H1 (cell line): Measurements from ENCODE around the gene ZNF808. TPM values are rescaled to one million over a fixed set of nuclear protein-coding genes. Genes with fewer than 3 reads are reported as not detected.

Experiments used
- CTCF ChIA-PET: fragments of 300-600 bp; sonication (Branson Sonifier 250); formaldehyde crosslinking; loops from one replicate; lab custom pipeline; 2021; ENCODE audit not compliant: partially characterized antibody; lab: Charles Lee
- POLR2A ChIA-PET: fragments of 300-600 bp; sonication (Branson Sonifier 250); formaldehyde crosslinking; loops from one replicate; lab custom pipeline; 2021; ENCODE audit warnings: inconsistent platforms; ENCODE audit not compliant: partially characterized antibody; lab: Charles Lee
- DNase-seq, 2 experiments: peaks; one replicate each; pipeline versions ENCODE4 v3.0.0 to v3.0.0-alpha.2; 2010 to 2022; ENCODE audit warnings: low spot score in 2 of 2, low read depth in 1 of 2, mixed read lengths in 1 of 2
- FAIRE-seq: peaks from 2 replicates; lab custom pipeline; 2011; peaks lifted over from hg19 to GRCh38; lab: Jason Lieb, UNC
- H2AFZ ChIP-seq: 2 replicates; pipeline ENCODE4 v1.8.1; 2012; ENCODE audit warnings: low read length, inconsistent platforms
- H2AK5ac ChIP-seq: 2 replicates; pipeline ENCODE4 v1.6.1; 2013; ENCODE audit warnings: low read depth, low read length
- H2BK120ac ChIP-seq: replicated peaks from 2 replicates; pipeline ENCODE3; 2013; ENCODE audit warnings: low read depth, low read length, inconsistent platforms
- H2BK12ac ChIP-seq: 2 replicates; pipeline ENCODE4 v1.6.1; 2013; ENCODE audit warnings: low read depth, low read length
- H2BK15ac ChIP-seq: 2 replicates; pipeline ENCODE4 v1.6.1; 2013; ENCODE audit warnings: low read length
- H2BK20ac ChIP-seq: 2 replicates; pipeline ENCODE4 v1.6.1; 2013; ENCODE audit warnings: low read length
- H2BK5ac ChIP-seq: 2 replicates; pipeline ENCODE4 v1.6.1; 2013; ENCODE audit warnings: low read depth, low read length
- H3K14ac ChIP-seq: 2 replicates; pipeline ENCODE4 v1.6.1; 2013; ENCODE audit warnings: inconsistent platforms; ENCODE audit not compliant: insufficient read length
- H3K18ac ChIP-seq: 2 replicates; pipeline ENCODE4 v1.6.1; 2013; ENCODE audit warnings: low read length; ENCODE audit errors: extremely low read depth
- H3K23ac ChIP-seq: 2 replicates; pipeline ENCODE4 v1.6.1; 2013; ENCODE audit warnings: inconsistent platforms; ENCODE audit not compliant: insufficient read length
- H3K23me2 ChIP-seq: 2 replicates; pipeline ENCODE4 v1.6.1; 2013; ENCODE audit warnings: low read depth, low read length
- H3K27ac ChIP-seq: 2 replicates; pipeline ENCODE4 v1.6.1; 2011; ENCODE audit warnings: low read depth, low read length, inconsistent platforms
- H3K27me3 ChIP-seq, 4 experiments: replicated peaks in 1 of 4; 1 replicate in 1 of 4; 2 replicates in 3 of 4; pipeline versions ENCODE4 v1.6.1 to v1.8.1; 2011 to 2013; ENCODE audit warnings: low read length in 3 of 4, mild to moderate bottlenecking in 3 of 4, inconsistent platforms in 2 of 4, mixed read lengths in 2 of 4, moderate library complexity in 1 of 4; ENCODE audit not compliant: control insufficient read depth in 3 of 4, insufficient read depth in 3 of 4; ENCODE audit errors: extremely low read depth in 1 of 4
- H3K36me3 ChIP-seq, 4 experiments: 2 replicates each; pipeline versions ENCODE4 v1.6.1 to v1.8.1; 2011 to 2013; ENCODE audit warnings: mild to moderate bottlenecking in 4 of 4, low read length in 3 of 4, moderate library complexity in 2 of 4, control low read depth in 1 of 4, inconsistent platforms in 1 of 4; ENCODE audit not compliant: insufficient read depth in 4 of 4, control insufficient read depth in 2 of 4
- H3K4ac ChIP-seq: replicated peaks from 2 replicates; pipeline ENCODE3; 2013; ENCODE audit warnings: low read length, low read depth, mixed read lengths, inconsistent platforms; ENCODE audit not compliant: insufficient read length
- H3K4me1 ChIP-seq, 4 experiments: replicated peaks in 1 of 4; 1 replicate in 1 of 4; 2 replicates in 3 of 4; pipeline versions ENCODE4 v1.6.1 to v1.8.1; 2011 to 2013; ENCODE audit warnings: low read length in 3 of 4, inconsistent platforms in 2 of 4, mixed read lengths in 1 of 4; ENCODE audit not compliant: insufficient read depth in 4 of 4, control insufficient read depth in 3 of 4
- H3K4me2 ChIP-seq, 2 experiments: 2 replicates each; pipeline versions ENCODE4 v1.6.1 to v1.8.1; 2011 to 2013; ENCODE audit warnings: low read depth in 2 of 2, low read length in 2 of 2, control low read depth in 1 of 2, inconsistent platforms in 1 of 2, mild to moderate bottlenecking in 1 of 2; ENCODE audit not compliant: insufficient read depth in 1 of 2
- H3K4me3 ChIP-seq, 4 experiments: fragments of 200-600, 300-600 bp in 1 of 4; sonication (generic), shearing (Covaris generic), sonication (Bioruptor Twin) in 1 of 4; 2 replicates each; pipeline versions ENCODE4 v1.5.1 to v1.8.1; 2011 to 2016; ENCODE audit warnings: low read length in 4 of 4, low read depth in 3 of 4, control low read depth in 2 of 4, inconsistent platforms in 2 of 4, mild to moderate bottlenecking in 2 of 4, mixed read lengths in 1 of 4, moderate library complexity in 1 of 4; ENCODE audit not compliant: insufficient read depth in 2 of 4; ENCODE audit errors: extremely low read depth in 1 of 4
- H3K56ac ChIP-seq: replicated peaks from 2 replicates; pipeline ENCODE3; 2013; ENCODE audit warnings: low read depth, mild to moderate bottlenecking, mixed read lengths, low read length, inconsistent platforms; ENCODE audit not compliant: insufficient read length
- H3K79me1 ChIP-seq: 2 replicates; pipeline ENCODE4 v1.6.1; 2013; ENCODE audit warnings: low read depth, low read length, control low read depth
- H3K79me2 ChIP-seq, 2 experiments: 2 replicates each; pipeline versions ENCODE4 v1.6.1 to v1.8.1; 2012 to 2013; ENCODE audit warnings: low read length in 2 of 2, mild to moderate bottlenecking in 2 of 2, inconsistent platforms in 1 of 2; ENCODE audit not compliant: insufficient read depth in 2 of 2, control insufficient read depth in 1 of 2
- H3K9ac ChIP-seq, 4 experiments: replicated peaks in 1 of 4; 1 replicate in 1 of 4; 2 replicates in 3 of 4; pipeline versions ENCODE4 v1.6.1 to v1.8.1; 2011 to 2013; ENCODE audit warnings: low read depth in 3 of 4, low read length in 3 of 4, control low read depth in 2 of 4, mild to moderate bottlenecking in 2 of 4, moderate library complexity in 2 of 4, inconsistent platforms in 1 of 4; ENCODE audit errors: extremely low read depth in 1 of 4
- H3K9me3 ChIP-seq, 2 experiments: 2 replicates each; pipeline versions ENCODE4 v1.6.1 to v1.8.1; 2012 to 2013; ENCODE audit warnings: mild to moderate bottlenecking in 2 of 2, moderate library complexity in 2 of 2, control low read depth in 1 of 2, inconsistent platforms in 1 of 2, low read depth in 1 of 2, low read length in 1 of 2, mixed read lengths in 1 of 2; ENCODE audit not compliant: insufficient read depth in 2 of 2
- H4K20me1 ChIP-seq, 2 experiments: replicated peaks in 1 of 2; 2 replicates each; pipeline versions ENCODE3 to v1.8.1; 2011 to 2013; ENCODE audit warnings: inconsistent platforms in 2 of 2, low read length in 2 of 2, mild to moderate bottlenecking in 1 of 2; ENCODE audit not compliant: insufficient read depth in 2 of 2, control insufficient read depth in 1 of 2
- H4K5ac ChIP-seq: 2 replicates; pipeline ENCODE4 v1.6.1; 2013; ENCODE audit warnings: low read length, low read depth, mixed read lengths, inconsistent platforms; ENCODE audit not compliant: insufficient read length
- H4K8ac ChIP-seq: 2 replicates; pipeline ENCODE4 v1.8.0; 2013; ENCODE audit warnings: mild to moderate bottlenecking, moderate library complexity, low read length, inconsistent platforms; ENCODE audit not compliant: insufficient read depth; ENCODE audit errors: extremely low read depth
- H4K91ac ChIP-seq: replicated peaks from 2 replicates; pipeline ENCODE3; 2013; ENCODE audit warnings: low read length, mixed read lengths, inconsistent platforms; ENCODE audit not compliant: insufficient read length
- CBX8 ChIP-seq: fragments of 300-800, 300-1000 bp; sonication (generic); IDR thresholded peaks from 2 replicates; pipeline ENCODE4 v1.7.1; 2016; ENCODE audit warnings: low read depth, low read length, borderline replicate concordance
- CHD1 ChIP-seq: IDR thresholded peaks from 2 replicates; pipeline ENCODE4 v1.6.1; 2012; ENCODE audit warnings: low read depth, low read length, improper control_type of control experiment
- CHD2 ChIP-seq: IDR thresholded peaks from 2 replicates; pipeline ENCODE4 v1.6.1; 2012; ENCODE audit warnings: low read length, improper control_type of control experiment
- EGR1 ChIP-seq: IDR thresholded peaks from 2 replicates; pipeline ENCODE4 v1.6.1; 2011; ENCODE audit warnings: low read depth, low read length, borderline replicate concordance
- TEAD4 ChIP-seq: IDR thresholded peaks from 2 replicates; pipeline ENCODE4 v1.6.1; 2012; ENCODE audit warnings: low read depth, low read length, inconsistent platforms, mixed read lengths
- WGBS, 2 experiments: shearing (Covaris generic) in 1 of 2; methylation state at CpG; one replicate each; pipeline versions ENCODE4 v1.1.6 to v1.1.7; 2013 to 2015; ENCODE audit warnings: low lambda C conversion rate in 2 of 2, mixed read lengths in 2 of 2, inconsistent platforms in 1 of 2, low coverage in 1 of 2, missing lambda C conversion rate in 1 of 2; ENCODE audit not compliant: insufficient replicate concordance in 2 of 2, insufficient coverage in 1 of 2, insufficient read length in 1 of 2; ENCODE audit errors: extremely low coverage in 1 of 2, missing lambda C conversion rate in 1 of 2; 5-methylcytosine and 5-hydroxymethylcytosine counted together
- polyA plus RNA-seq, 7 experiments: library from polyadenylated mRNA; depleted of rRNA in 3 of 7; stranded (reverse) in 5 of 7; unstranded in 2 of 7; fragments of >200 nt in 5 of 7; fragments of 200-250 nt in 2 of 7; gene quantifications; 1 replicate in 5 of 7; 2 replicates in 1 of 7; 4 replicates in 1 of 7; pipeline versions ENCODE4 v1.2.1 to v1.2.3, GENCODE V29; 2011 to 2013; ENCODE audit warnings: missing spikeins in 2 of 7, mixed read lengths in 2 of 7
- total RNA-seq: library from RNA; stranded (reverse); fragmentation: NEBNext Ultra II Directional; extraction: Animal tissue kit (Norgen Biotek cat#: 25700); gene quantifications from 2 replicates; pipeline ENCODE4 v1.2.1, GENCODE V29; 2021

The ZNF808 gene
- total and polyA plus RNA-seq, 2 of the 8 experiments (the other 6 are each of a cell fraction or from before 2014, with no cell fraction given), result 3.9 to 25.9 TPM

DNA sequence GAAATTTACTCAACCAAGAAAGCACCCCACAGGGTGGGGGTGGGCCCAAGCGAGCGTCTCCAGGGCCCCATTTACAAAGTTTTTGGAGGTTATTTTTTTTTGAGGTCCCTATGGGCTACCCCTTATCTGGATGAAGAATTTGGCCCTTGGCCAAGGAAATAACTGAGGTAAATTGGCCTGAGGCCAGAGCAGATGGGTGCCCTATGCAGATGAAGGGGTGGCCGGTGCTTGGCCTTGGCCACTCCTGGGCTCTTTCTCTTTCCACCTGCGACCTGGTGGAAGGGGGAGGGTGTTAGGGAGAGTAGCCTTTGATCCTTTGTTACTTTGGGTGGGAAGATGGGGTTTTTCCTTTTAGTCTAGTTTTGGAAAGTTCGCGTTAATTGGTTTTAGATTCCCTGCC lies 58.1 kb downstream of the ZNF808 start:
- H2BK15ac ChIP-seq, result no peak overlapping the region
- H3K27ac ChIP-seq, result no peak overlapping the region
- DNase-seq, result no peak
- H2AFZ ChIP-seq, result no peak overlapping the region
- no peak overlapping the region for H3K14ac ChIP-seq
- no peaks in the 10 kb centered on the region for H4K20me1 ChIP-seq
- no peak overlapping the region for H2BK120ac ChIP-seq
- POLR2A ChIA-PET, result interaction anchor here (0.9 kb wide), 1 partner anchor 10 kb away, joined by 3 read pairs; no protein-coding TSS in a partner anchor
- H2AK5ac ChIP-seq, result no peak overlapping the region
- H3K4me3 ChIP-seq, result no peak overlapping the region
- no peaks in the 10 kb centered on the region for H3K23me2 ChIP-seq
- no peak overlapping the region for H3K4me2 ChIP-seq
- H3K9ac ChIP-seq, result no peak overlapping the region
- H4K8ac ChIP-seq, result no peak overlapping the region
- H3K27me3 ChIP-seq, result no peaks in the 10 kb centered on the region
- no peaks in the 10 kb centered on the region; a peak in 1 of 7 replicates for H3K4me1 ChIP-seq
- H3K18ac ChIP-seq, result no peak overlapping the region
- H3K79me1 ChIP-seq, result no peaks in the 10 kb centered on the region; the same call in 1 of the 2 replicates
- no peak overlapping the region for H2BK5ac ChIP-seq
- H3K56ac ChIP-seq, result no peak overlapping the region
- peaks cover 6 to 35% (median 25%) of the 10 kb centered on the region in 4 experiments; a peak in 7 of 8 replicates for H3K36me3 ChIP-seq
- 0 out of 4 replicates have a peak, but pooled peaks cover 0 to 2% of the 10 kb centered on the region in 2 experiments for H3K79me2 ChIP-seq
- no peak overlapping the region for H2BK12ac ChIP-seq
- peaks cover 0 to 3% of the 10 kb centered on the region in 2 experiments; a peak in 1 of 4 replicates for H3K9me3 ChIP-seq
- CTCF ChIA-PET, result interaction anchor here (1.2 kb wide), 1 partner anchor 41 kb away, joined by 3 read pairs; no protein-coding TSS in a partner anchor
- 90% methylated on average over 5 of the region's 6 CpGs; no CpG with 5 or more reads in 1 of the 2 experiments for WGBS, 2 experiments
- no peak overlapping the region for H2BK20ac ChIP-seq
- no peak for FAIRE-seq
- H3K4ac ChIP-seq, result no peak overlapping the region
- H3K23ac ChIP-seq, result no peak overlapping the region
- H4K5ac ChIP-seq, result no peak overlapping the region
- no peak overlapping the region for H4K91ac ChIP-seq
- no peak for TF ChIP-seq CBX8
- no peak for TF ChIP-seq CHD1
- no peak for TF ChIP-seq CHD2
- no peak for TF ChIP-seq TEAD4
- TF ChIP-seq EGR1, result no peak
